Transverse colon (tissue), 4 donors: Measurements from ENCODE around the gene LSR. TPM values are rescaled to one million over a fixed set of nuclear protein-coding genes. Genes with fewer than 3 reads are reported as not detected.

Source experiments
- DNase-seq: peaks from one replicate; pipeline ENCODE4 v3.0.0-alpha.2; 2019
- H3K27ac ChIP-seq, 4 donors: fragments of 200-600 bp; sonication (generic); 2 replicates each; pipeline ENCODE4 v1.5.1; 2016 to 2018; ENCODE audit warnings: inconsistent platforms in 4 of 4
- H3K27me3 ChIP-seq: fragments of 200-600 bp; sonication (generic); 2 replicates; pipeline ENCODE4 v1.5.1; 2017; ENCODE audit warnings: inconsistent platforms
- H3K36me3 ChIP-seq, 4 donors: fragments of 200-600 bp; sonication (generic); 2 replicates each; pipeline ENCODE4 v1.5.1; 2017 to 2019; ENCODE audit warnings: inconsistent platforms in 4 of 4
- H3K4me1 ChIP-seq, 4 donors: fragments of 200-600 bp; sonication (generic); 2 replicates each; pipeline ENCODE4 v1.5.1; 2017 to 2020; ENCODE audit warnings: inconsistent platforms in 4 of 4
- H3K4me3 ChIP-seq, 4 donors: fragments of 200-600 bp; sonication (generic); 1 replicate in 1 of 4; 2 replicates in 3 of 4; pipeline versions ENCODE4 v1.5.1 to v1.6.1; 2017 to 2019; ENCODE audit warnings: inconsistent platforms in 4 of 4
- H3K9me3 ChIP-seq, 2 donors: fragments of 200-600 bp; sonication (generic); 2 replicates each; pipeline ENCODE4 v1.5.1; 2017 to 2019; ENCODE audit warnings: inconsistent platforms in 2 of 2
- EP300 ChIP-seq: sonication (generic); formaldehyde crosslinking; IDR thresholded peaks from one replicate; pipeline ENCODE4 v1.6.1; 2017; ENCODE audit warnings: antibody characterized with exemption, low read depth
- POLR2A ChIP-seq: fragments of 450-650 bp; IDR thresholded peaks from one replicate; pipeline ENCODE4 v1.6.1; 2016; ENCODE audit warnings: antibody characterized with exemption, mild to moderate bottlenecking, moderate library complexity
- POLR2AphosphoS5 ChIP-seq, 3 donors: sonication (generic); formaldehyde crosslinking; IDR thresholded peaks; one replicate each; pipeline ENCODE4 v1.6.1; 2016; ENCODE audit warnings: antibody characterized with exemption in 3 of 3
- WGBS, 2 donors: methylation state at CpG; one replicate each; pipeline ENCODE4 v1.1.5; 2018; ENCODE audit warnings: low coverage in 1 of 2; 5-methylcytosine and 5-hydroxymethylcytosine counted together
- in situ Hi-C, 4 donors: fragments of 200-750 bp; cut with MboI; loops; one replicate each; pipeline versions ENCODE4 v1.15.0 to v1.15.1; 2017; ENCODE audit warnings: low sequenced_read_pairs in 3 of 4, low pct_ligation_motif_present in 1 of 4, low pct_unique_long_range_greater_than_20kb in 1 of 4
- intact Hi-C: fragments of 100-400 bp; cut with DNase I; formaldehyde crosslinking; loops from one replicate; pipeline ENCODE4 v1.15.1; 2023; ENCODE audit warnings: low total_unique reads
- total RNA-seq, 4 donors: library from RNA; depleted of rRNA; stranded (reverse); fragments of >200 nt; gene quantifications; one replicate each; pipeline ENCODE4 v1.1.0, GENCODE V29; 2016
- TF ChIP-seq, protein P1 (sequence below), 5 experiments: fragments of 200-600 bp in 3 of 5; fragments of 450-650 bp in 2 of 5; sonication (generic) in 3 of 5; IDR thresholded peaks; 1 replicate in 2 of 5; 2 replicates in 3 of 5; pipeline ENCODE4 v1.5.1; 2016 to 2017; ENCODE audit warnings: antibody characterized with exemption in 5 of 5, inconsistent platforms in 3 of 5, mild to moderate bottlenecking in 2 of 5, moderate library complexity in 1 of 5

LSR gene
- total RNA-seq, 4 donors from 2014 or later = 124 to 484 (median 330) TPM

DNA sequence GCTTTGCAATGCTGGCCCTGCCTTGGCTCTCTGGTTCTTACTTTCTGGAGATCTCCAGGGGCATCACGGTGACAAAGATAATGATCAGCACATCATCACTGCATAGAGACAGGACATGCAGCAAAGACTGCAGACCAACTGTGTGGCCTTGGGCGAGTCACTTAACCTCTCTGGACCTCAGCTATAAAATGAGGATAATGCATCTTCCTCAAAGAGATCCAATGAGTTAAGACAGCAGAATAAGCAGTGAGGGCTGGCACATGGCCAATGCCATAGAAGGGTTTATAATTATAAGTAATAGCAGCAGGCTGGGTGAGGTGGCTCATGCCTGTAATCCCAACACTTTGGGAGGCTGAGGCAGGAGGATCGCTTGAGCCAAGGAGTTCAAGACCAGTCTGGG lies 45.5 kb downstream of the LSR start:
- in situ Hi-C loops = no loop called here
- Histone ChIP-seq H3K27me3 (peaks cover 32% of the 10 kb centered on the region), H3K4me3 (no peak overlapping the region), H3K36me3 (no peaks in the 10 kb centered on the region), H3K27ac (no peak overlapping the region), H3K4me1 (no peaks in the 10 kb centered on the region), H3K9me3 (no peaks in the 10 kb centered on the region)
- TF ChIP-seq POLR2AphosphoS5 (IDR thresholded peaks at IDR 0.05) = no peak
- TF ChIP-seq, protein P1, sequence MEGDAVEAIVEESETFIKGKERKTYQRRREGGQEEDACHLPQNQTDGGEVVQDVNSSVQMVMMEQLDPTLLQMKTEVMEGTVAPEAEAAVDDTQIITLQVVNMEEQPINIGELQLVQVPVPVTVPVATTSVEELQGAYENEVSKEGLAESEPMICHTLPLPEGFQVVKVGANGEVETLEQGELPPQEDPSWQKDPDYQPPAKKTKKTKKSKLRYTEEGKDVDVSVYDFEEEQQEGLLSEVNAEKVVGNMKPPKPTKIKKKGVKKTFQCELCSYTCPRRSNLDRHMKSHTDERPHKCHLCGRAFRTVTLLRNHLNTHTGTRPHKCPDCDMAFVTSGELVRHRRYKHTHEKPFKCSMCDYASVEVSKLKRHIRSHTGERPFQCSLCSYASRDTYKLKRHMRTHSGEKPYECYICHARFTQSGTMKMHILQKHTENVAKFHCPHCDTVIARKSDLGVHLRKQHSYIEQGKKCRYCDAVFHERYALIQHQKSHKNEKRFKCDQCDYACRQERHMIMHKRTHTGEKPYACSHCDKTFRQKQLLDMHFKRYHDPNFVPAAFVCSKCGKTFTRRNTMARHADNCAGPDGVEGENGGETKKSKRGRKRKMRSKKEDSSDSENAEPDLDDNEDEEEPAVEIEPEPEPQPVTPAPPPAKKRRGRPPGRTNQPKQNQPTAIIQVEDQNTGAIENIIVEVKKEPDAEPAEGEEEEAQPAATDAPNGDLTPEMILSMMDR (IDR thresholded peaks at IDR 0.05) = no peak
- no peak for TF ChIP-seq POLR2A
- no peak for TF ChIP-seq EP300
- DNase-seq = no peak
- 62 to 80% methylated on average over 1 to 3 of the region's 3 CpGs for WGBS, 2 donors
- intact Hi-C loops = no loop called here

DNA sequence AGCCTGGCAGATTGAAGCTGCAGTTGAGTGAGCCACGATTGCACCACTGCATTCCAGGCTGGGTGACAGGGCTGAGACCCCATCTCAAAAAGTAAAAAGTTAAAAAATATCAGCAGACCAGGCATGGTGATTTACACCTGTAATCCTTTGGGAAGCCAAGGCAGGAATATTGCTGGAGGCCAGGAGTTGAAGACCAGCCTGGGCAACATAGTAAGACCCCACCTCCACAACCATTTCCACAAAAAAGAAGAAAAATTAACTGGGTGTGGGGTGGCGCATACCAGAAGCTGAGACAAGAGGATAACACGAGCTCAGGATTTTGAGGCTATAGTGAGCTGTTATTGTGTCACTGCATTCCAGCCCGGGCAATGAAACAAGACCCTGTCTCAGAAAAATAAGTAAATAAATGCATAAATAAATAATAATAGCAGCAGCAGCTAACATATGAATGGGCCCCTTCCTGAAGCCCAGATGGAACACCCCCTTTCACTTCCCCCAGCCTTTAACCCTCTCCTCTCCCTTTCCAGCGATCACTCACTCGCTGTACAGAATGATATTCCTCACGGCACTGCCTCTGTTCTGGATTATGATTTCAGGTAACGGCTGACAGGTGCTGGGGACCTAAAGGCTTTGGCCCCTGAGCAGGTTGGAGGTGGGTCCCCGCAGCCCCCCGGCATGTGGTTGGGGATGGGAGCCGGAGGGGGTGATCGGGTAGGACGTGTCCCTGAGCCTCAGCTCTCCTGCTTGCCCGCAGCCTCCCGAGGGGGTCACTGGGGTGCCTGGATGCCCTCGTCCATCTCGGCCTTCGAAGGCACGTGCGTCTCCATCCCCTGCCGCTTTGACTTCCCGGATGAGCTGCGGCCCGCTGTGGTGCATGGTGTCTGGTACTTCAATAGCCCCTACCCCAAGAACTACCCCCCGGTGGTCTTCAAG lies 46.3 kb downstream of the LSR start:
- no peak for DNase-seq
- peaks cover 32% of the 10 kb centered on the region for H3K27me3 ChIP-seq
- no peak overlapping the region for H3K4me3 ChIP-seq
- intact Hi-C loops = no loop called here
- no peaks in the 10 kb centered on the region for H3K9me3 ChIP-seq
- 55 to 71% methylated on average over 4 to 25 of the region's 25 CpGs for WGBS, 2 donors
- H3K27ac ChIP-seq = no peak overlapping the region
- no peaks in the 10 kb centered on the region for H3K4me1 ChIP-seq
- no peaks in the 10 kb centered on the region for H3K36me3 ChIP-seq
- TF ChIP-seq EP300 (no peak), POLR2AphosphoS5 (IDR thresholded peaks at IDR 0.05) (no peak), POLR2A (no peak)
- TF ChIP-seq, protein P1 (IDR thresholded peaks at IDR 0.05) = no peak
- in situ Hi-C loops = no loop called here

DNA sequence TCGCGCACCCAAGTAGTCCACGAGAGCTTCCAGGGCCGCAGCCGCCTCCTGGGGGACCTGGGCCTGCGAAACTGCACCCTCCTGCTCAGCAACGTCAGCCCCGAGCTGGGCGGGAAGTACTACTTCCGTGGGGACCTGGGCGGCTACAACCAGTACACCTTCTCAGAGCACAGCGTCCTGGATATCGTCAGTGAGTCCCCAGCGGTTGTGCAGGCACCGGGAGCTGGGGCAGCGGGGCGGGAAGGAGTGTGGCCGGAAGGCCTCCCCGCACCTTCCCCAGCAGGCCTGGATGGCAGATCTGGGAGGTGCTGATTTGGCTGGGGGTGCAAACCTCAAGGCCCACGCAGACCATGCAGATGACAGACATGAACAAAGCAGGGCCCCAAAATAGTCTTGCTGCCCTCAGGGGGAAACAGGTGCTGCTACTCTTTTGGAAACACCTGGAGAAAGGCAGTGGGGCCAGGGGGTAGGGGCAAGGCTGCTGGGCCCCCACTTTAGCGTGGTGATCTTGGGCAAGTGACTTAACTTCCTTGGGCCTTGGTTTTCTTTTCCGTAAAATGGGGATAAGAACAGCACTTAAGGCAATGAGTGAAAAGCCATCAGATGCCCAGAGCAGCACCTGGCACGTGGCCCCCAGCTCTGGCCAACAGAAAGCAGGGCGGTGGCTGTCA lies 47.1 kb downstream of the LSR start:
- Histone ChIP-seq H3K27ac (no peak overlapping the region), H3K4me1 (no peaks in the 10 kb centered on the region), H3K4me3 (no peak overlapping the region), H3K9me3 (no peaks in the 10 kb centered on the region), H3K27me3 (peaks cover 24% of the 10 kb centered on the region), H3K36me3 (no peaks in the 10 kb centered on the region)
- in situ Hi-C loops = no loop called here
- intact Hi-C loops = no loop called here
- WGBS, 2 donors = 51 to 55% methylated on average over 5 to 24 of the region's 24 CpGs
- peak; percentile 16 for DNase-seq
- TF ChIP-seq POLR2A = no peak
- TF ChIP-seq, protein P1 (IDR thresholded peaks at IDR 0.05) = no peak

DNA sequence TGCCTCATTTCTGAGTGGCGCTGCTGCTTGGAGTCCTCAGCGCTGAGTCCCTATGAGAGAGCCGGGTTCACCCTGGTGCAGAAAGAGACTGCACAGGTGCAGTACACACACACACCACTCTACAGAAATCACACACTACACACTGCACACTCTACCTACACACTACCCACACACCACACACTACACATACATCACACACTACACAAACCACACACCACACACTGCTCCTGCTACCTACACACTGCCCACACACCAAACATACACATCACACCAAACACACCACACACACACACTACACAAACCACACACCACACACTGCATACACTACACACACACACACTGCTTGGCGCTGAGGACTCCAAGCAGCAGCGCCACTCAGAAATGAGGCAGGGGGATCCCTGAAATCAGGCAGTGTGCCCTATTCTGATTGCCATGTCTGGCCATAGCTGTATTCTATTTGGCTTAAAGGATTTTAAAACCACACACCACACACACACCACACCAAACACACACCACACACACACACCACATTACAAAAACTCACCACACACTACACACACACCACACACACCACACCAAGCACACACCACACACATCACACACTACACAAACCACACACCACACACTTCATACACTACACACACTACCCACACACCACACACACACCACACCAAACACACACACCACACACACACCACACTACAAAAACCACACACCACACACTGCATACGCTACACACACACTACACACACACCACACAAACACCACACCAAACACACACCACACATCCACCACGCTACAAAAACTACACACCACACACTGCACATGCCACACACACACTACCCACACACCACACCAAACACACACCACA lies 48.1 kb downstream of the LSR start:
- Histone ChIP-seq H3K27ac (no peak overlapping the region), H3K4me1 (no peaks in the 10 kb centered on the region), H3K36me3 (no peaks in the 10 kb centered on the region), H3K4me3 (no peak overlapping the region), H3K27me3 (peaks cover 16% of the 10 kb centered on the region), H3K9me3 (no peaks in the 10 kb centered on the region)
- no peak for DNase-seq
- in situ Hi-C loops = no loop called here
- intact Hi-C loops = no loop called here
- WGBS, 2 donors = 87 to 100% methylated on average over 4 to 7 of the region's 7 CpGs
- TF ChIP-seq EP300 (no peak), POLR2A (no peak), POLR2AphosphoS5 (IDR thresholded peaks at IDR 0.05) (no peak)
- TF ChIP-seq, protein P1 (IDR thresholded peaks at IDR 0.05) = no peak
